Measurements from ENCODE around the gene MYOM1.

The MYOM1 gene

DNA sequence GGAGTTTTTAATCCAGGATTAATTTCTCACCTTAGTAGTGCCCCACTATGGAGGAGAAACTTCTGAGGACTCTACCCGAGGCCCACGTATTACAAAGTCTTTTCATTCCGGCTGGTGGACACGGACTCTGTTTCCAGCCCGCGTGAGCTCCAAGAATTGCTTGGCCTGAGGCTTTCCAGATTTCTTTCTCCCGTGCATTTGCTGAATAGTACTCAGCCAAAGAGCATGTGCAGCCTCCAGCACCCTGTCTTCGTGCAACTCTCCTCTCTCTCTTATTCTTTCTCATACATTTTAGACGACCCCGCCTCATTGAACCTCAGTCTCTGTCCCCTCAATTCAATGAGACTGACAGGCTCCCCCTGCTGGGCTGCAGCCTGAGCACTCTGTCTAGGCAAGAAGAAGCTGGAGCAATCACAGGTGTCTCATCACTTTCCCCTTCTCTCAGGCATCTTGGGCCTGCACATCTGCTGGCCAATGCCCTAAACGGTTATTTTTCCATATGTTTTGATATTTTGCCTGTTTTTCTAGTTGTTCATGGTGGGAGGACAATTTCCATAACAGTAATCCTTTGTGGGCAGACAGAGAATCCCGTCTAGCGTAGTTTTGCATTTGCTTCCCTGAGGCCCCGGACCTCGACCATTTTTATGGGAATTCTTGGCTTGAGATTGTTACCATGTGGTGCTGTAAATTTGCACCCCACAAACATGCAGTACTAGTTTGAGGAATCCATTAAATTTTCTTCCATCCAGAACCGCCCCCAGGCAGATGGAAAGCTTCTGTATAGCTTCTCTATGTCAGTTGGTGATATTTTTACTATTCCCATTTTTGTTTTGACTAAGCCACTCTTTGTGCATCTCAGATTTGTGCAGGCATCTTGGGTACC, 156.7 kb downstream of the MYOM1 start:
- no peak overlapping the region for H3K4me3 ChIP-seq (ENCODE audit: control insufficient read depth, low read depth, low read length)
- DNase-seq (ENCODE audit: low read depth): no peak
- TF ChIP-seq, protein P1, sequence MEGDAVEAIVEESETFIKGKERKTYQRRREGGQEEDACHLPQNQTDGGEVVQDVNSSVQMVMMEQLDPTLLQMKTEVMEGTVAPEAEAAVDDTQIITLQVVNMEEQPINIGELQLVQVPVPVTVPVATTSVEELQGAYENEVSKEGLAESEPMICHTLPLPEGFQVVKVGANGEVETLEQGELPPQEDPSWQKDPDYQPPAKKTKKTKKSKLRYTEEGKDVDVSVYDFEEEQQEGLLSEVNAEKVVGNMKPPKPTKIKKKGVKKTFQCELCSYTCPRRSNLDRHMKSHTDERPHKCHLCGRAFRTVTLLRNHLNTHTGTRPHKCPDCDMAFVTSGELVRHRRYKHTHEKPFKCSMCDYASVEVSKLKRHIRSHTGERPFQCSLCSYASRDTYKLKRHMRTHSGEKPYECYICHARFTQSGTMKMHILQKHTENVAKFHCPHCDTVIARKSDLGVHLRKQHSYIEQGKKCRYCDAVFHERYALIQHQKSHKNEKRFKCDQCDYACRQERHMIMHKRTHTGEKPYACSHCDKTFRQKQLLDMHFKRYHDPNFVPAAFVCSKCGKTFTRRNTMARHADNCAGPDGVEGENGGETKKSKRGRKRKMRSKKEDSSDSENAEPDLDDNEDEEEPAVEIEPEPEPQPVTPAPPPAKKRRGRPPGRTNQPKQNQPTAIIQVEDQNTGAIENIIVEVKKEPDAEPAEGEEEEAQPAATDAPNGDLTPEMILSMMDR (IDR thresholded peaks at IDR 0.05; ENCODE audit: control insufficient read depth, insufficient read depth, low read depth, low read length, missing control alignments): peak; percentile 85

DNA sequence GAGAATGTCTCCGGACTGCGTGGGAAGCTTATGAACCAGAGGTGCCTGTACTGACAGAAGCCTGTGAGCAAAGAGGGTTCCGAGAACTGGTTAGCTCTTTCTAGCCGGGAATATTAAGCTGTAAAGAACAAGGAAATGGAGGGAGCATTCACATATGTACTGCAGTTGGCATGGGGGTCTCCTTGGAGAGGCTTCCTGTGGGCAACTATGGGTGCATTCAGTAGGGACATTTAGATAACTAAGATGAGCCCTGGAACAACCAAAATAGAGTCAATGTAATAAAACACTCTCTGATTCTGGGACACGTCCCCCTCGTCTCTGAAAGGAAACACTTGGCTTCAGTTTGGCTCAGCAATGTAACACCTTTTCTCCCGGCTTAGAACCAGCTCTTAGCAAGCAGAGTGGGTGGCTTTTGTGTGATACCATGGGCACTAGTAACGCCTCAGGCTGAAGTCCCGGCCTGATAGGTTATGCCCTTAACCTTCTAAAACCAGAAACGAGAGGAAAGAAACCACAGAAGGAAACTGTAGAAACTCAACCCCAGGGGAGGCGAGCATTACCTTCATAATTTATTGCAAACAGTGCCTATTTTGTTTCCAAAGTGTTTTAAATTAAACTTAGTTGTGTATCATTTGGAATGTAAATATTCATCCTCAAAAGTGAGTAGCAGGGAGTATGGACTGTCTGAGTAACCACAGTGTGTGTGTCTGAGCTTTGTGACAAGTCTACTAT, 158.0 kb downstream of the MYOM1 start:
- DNase-seq (ENCODE audit: low read depth): no peak
- TF ChIP-seq, protein P1 (IDR thresholded peaks at IDR 0.05; ENCODE audit: control insufficient read depth, insufficient read depth, low read depth, low read length, missing control alignments): no peak

DNA sequence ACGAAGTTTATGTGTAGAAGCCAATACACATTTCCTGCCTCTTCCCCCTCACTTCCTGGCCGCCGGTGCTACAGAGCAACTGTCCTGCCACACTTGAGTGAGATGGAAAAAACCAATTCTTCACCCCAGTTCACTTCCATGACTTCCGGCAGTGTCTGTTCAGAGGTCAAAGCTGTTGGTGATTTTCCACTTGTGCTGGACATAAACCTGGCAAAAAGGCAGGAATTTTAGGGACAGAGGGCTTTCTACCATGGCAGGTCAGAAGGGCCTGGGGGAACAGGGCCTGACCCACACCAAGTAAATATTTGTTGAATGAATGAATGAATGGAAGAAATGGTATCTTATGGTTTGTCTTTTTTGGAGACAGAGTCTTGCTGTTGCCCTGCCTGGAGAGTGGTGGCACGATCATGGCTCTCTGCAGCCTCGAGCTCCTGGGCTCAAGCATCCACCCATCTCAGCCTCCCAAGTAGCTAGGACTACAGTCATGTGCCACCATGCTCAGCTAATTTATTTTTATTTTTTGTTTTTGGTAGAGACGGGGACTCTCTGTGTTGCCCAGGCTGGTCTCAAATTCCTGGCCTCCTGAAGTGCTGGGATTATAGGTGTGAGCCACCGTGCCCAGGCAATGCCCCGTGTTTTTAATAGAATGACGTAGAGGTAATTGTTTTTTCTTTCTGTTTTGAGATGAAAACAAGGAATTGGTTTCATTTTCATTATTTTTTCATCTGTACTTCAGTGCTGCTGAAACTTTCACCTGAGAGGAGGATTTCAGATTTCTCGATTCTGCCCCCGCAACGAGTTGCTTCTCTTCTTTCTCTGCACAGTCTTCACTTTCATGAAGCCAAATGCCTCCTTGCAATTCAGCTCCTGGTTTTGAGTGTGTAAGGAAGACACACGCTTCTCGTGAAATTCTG, 158.8 kb downstream of the MYOM1 start:
- no peak overlapping the region for H3K4me3 ChIP-seq (ENCODE audit: control insufficient read depth, low read depth, low read length)
- TF ChIP-seq, protein P1 (IDR thresholded peaks at IDR 0.05; ENCODE audit: control insufficient read depth, insufficient read depth, low read depth, low read length, missing control alignments): no peak
- no peak for DNase-seq (ENCODE audit: low read depth)

More for the DNA sequence above, 158.0 kb downstream of the MYOM1 start:
- no peak overlapping the region for H3K4me3 ChIP-seq (ENCODE audit: control insufficient read depth, low read depth, low read length)

DNA sequence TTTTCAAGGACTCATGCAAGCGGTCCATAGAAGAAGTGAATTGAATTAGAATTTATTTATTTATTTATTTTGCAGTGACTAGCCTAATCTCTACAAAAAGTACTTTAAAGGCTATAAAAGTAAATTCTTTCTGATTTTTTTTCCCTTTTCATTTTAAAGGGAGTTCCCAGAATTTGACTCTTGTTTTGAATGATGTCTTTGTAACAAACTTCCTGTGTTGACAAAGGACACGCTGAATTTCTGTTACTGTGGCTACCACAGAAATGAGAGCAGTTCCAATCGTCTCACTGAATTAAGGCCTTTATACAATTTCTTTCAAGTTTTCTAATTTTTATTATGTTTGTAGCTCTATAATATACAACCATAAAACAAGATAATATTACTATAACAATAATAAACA, 160.5 kb downstream of the MYOM1 start:
- TF ChIP-seq, protein P1 (IDR thresholded peaks at IDR 0.05; ENCODE audit: control insufficient read depth, insufficient read depth, low read depth, low read length, missing control alignments): no peak
- H3K4me3 ChIP-seq (ENCODE audit: control insufficient read depth, low read depth, low read length): no peak overlapping the region
- no peak for DNase-seq (ENCODE audit: low read depth)

DNA sequence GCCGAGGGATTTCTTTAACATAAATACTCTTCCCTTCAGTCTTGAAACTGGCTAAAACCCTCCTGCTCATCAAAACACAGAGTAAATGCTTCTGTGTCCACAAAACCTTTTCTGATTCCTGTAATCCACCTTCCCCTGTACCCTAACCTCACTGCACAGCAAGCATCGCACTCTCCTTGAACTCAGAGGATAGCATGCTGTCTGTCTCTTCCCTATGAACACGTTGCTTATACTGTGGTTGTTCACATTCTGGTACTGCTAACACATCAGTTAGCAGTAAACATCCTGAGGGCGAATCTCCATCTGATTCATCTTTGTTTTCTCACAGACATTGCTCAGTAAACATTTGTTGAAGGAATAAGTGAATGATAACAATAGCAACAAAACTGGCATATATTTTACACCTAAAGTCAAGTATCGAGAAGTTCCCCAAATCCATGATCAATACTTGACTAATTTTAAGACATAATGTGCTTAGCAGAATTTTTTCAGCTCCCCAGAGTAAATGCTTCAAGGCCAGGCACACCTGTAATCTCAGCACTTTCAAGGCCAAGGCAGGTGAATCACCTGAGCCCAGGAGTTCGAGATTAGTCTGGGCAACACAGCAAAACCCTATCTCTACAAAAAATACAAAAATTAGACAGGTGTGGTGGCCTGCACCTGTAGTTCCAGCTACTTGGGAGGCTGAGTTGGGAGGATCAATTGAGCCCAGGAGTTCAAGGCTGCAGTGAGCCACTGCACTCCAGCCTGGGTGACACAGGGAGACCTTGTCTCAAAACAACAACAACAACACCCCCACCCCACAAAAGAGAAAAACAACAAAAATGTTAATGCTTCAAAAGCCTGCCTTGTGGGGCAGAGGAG, 161.2 kb downstream of the MYOM1 start:
- H3K4me3 ChIP-seq (ENCODE audit: control insufficient read depth, low read depth, low read length): no peak overlapping the region
- DNase-seq (ENCODE audit: low read depth): no peak
- TF ChIP-seq, protein P1 (IDR thresholded peaks at IDR 0.05; ENCODE audit: control insufficient read depth, insufficient read depth, low read depth, low read length, missing control alignments): no peak

All from AG09309 (cell line).